DOHH2 (cell line): Measurements from ENCODE around the gene ADGRL4.

Experiments used
- H3F3A ChIP-seq: fragments of 200-600 bp; sonication (generic), shearing (Covaris generic); 2 replicates; pipeline ENCODE4 v1.6.0; 2016; ENCODE audit warnings: antibody characterized with exemption, mild to moderate bottlenecking; ENCODE audit not compliant: control insufficient read depth, insufficient read depth
- H3K27ac ChIP-seq: fragments of 200-600 bp; sonication (generic); 2 replicates; pipeline ENCODE4 v1.5.1; 2014; ENCODE audit warnings: low read depth, mild to moderate bottlenecking, low read length, moderate library complexity
- H3K27me3 ChIP-seq: fragments of 200-600 bp; sonication (generic); 2 replicates; pipeline ENCODE4 v1.6.1; 2014; ENCODE audit warnings: mild to moderate bottlenecking, low read length, mixed read lengths; ENCODE audit not compliant: control insufficient read depth
- H3K36me3 ChIP-seq: fragments of 200-600 bp; sonication (generic); 2 replicates; pipeline ENCODE4 v1.6.1; 2014; ENCODE audit warnings: mild to moderate bottlenecking, low read length, moderate library complexity, mixed read lengths; ENCODE audit not compliant: control insufficient read depth
- H3K4me1 ChIP-seq: fragments of 200-600 bp; sonication (generic); 2 replicates; pipeline ENCODE4 v1.6.1; 2014; ENCODE audit warnings: mild to moderate bottlenecking, low read length, mixed read lengths; ENCODE audit not compliant: control insufficient read depth
- H3K4me2 ChIP-seq: fragments of 200-600 bp; sonication (generic); 2 replicates; pipeline ENCODE4 v1.6.0; 2014; ENCODE audit warnings: mild to moderate bottlenecking, low read length, moderate library complexity
- H3K4me3 ChIP-seq: fragments of 200-600 bp; sonication (generic); 2 replicates; pipeline ENCODE4 v1.5.1; 2014; ENCODE audit warnings: mild to moderate bottlenecking, low read length, mixed read lengths
- H3K79me2 ChIP-seq: fragments of 200-600 bp; sonication (generic); 2 replicates; pipeline ENCODE4 v1.6.1; 2014; ENCODE audit warnings: mild to moderate bottlenecking, low read length, mixed read lengths; ENCODE audit not compliant: control insufficient read depth
- H3K9me2 ChIP-seq: fragments of 200-600 bp; sonication (generic); replicated peaks from 2 replicates; pipeline ENCODE4 v1.6.1; 2014; ENCODE audit warnings: mild to moderate bottlenecking, low read length, mixed read lengths; ENCODE audit not compliant: control insufficient read depth
- H3K9me3 ChIP-seq: fragments of 200-600 bp; sonication (generic); 2 replicates; pipeline ENCODE4 v1.6.1; 2014; ENCODE audit warnings: antibody characterized with exemption, low read length, mixed read lengths; ENCODE audit not compliant: control insufficient read depth, insufficient read depth
- H4K20me1 ChIP-seq: fragments of 200-600 bp; sonication (generic); 2 replicates; pipeline ENCODE4 v1.6.0; 2014; ENCODE audit warnings: low read depth, mild to moderate bottlenecking, antibody characterized with exemption, low read length, moderate library complexity; ENCODE audit not compliant: control insufficient read depth, insufficient read depth
- EZH2phosphoT487 ChIP-seq: fragments of 200-600 bp; sonication (generic); IDR thresholded peaks from 2 replicates; pipeline ENCODE4 v1.6.1; 2017; ENCODE audit warnings: borderline replicate concordance, mild to moderate bottlenecking, antibody characterized with exemption, low read length, moderate library complexity, mixed read lengths
- TF ChIP-seq, protein P1 (sequence below): fragments of 200-600 bp; sonication (generic); IDR thresholded peaks from one replicate; pipeline ENCODE4 v1.5.1; 2014; ENCODE audit warnings: antibody characterized with exemption, mild to moderate bottlenecking, low read depth, low read length; ENCODE audit not compliant: poor library complexity, severe bottlenecking

The ADGRL4 gene

DNA sequence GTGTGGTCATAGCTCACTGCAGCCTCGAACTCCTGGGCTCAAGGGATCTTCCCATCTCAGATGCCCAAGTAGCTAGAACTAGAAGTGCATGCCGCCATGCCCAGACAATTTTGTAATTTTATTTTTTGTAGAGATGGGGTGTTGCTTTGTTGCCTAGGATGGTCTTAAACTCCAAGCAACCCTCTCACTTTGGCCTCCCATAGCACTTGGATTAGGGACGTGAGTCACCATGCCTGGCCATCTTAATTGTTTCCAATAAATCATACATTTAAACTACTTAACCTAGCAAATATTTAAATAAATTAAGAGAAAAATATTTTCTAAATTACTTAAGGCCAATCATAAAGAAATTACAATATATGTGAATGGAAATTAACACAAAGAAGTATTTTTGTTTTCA, 35.1 kb upstream of the ADGRL4 start:
- Histone ChIP-seq H3K4me2 (no peak overlapping the region), H4K20me1 (no peaks in the 10 kb centered on the region), H3F3A (no peaks in the 10 kb centered on the region), H3K9me2 (no peaks in the 10 kb centered on the region), H3K9me3 (peaks cover 9% of the 10 kb centered on the region; the same call in 1 of the 2 replicates), H3K79me2 (no peaks in the 10 kb centered on the region), H3K4me1 (no peaks in the 10 kb centered on the region), H3K27ac (no peak overlapping the region), H3K36me3 (no peaks in the 10 kb centered on the region), H3K27me3 (no peaks in the 10 kb centered on the region), H3K4me3 (no peak overlapping the region)
- no peak for TF ChIP-seq EZH2phosphoT487
- TF ChIP-seq, protein P1, sequence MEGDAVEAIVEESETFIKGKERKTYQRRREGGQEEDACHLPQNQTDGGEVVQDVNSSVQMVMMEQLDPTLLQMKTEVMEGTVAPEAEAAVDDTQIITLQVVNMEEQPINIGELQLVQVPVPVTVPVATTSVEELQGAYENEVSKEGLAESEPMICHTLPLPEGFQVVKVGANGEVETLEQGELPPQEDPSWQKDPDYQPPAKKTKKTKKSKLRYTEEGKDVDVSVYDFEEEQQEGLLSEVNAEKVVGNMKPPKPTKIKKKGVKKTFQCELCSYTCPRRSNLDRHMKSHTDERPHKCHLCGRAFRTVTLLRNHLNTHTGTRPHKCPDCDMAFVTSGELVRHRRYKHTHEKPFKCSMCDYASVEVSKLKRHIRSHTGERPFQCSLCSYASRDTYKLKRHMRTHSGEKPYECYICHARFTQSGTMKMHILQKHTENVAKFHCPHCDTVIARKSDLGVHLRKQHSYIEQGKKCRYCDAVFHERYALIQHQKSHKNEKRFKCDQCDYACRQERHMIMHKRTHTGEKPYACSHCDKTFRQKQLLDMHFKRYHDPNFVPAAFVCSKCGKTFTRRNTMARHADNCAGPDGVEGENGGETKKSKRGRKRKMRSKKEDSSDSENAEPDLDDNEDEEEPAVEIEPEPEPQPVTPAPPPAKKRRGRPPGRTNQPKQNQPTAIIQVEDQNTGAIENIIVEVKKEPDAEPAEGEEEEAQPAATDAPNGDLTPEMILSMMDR = no peak

DNA sequence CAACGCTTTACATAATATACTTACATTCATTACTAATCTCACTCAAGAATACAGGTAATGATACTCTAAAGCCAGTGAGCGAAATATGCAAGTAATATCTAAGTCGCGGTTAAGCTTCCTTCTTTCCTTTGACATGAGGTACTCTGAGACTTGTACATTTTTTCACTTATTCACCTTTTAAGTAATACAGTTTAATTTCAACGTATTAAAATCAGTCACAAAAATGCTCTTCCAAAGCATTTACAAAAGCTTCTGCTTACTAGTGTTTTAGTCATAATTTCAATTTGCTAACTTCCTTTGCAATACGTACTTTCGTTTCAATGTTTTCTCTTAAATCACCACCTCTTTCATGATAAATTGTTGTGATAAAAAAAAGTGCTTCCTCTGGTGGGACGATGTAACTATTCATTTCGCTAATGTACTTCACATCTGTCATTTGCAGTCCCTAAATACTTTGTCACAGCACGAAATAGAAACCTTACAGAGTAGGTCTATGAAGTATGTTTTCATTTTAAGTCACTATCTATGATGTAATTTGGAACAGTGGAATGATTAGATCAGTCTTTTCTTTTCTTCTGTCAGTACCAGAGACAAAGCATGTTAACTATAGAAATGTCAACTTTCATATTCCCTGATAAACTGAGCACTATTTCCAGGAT, 34.0 kb upstream of the ADGRL4 start:
- Histone ChIP-seq H3K4me3 (no peak overlapping the region), H3K36me3 (no peaks in the 10 kb centered on the region), H4K20me1 (no peaks in the 10 kb centered on the region), H3K9me3 (peaks cover 9% of the 10 kb centered on the region; the same call in 1 of the 2 replicates), H3K9me2 (no peaks in the 10 kb centered on the region), H3K27ac (no peak overlapping the region), H3K4me2 (no peak overlapping the region), H3K79me2 (no peaks in the 10 kb centered on the region), H3K4me1 (no peaks in the 10 kb centered on the region), H3F3A (no peaks in the 10 kb centered on the region), H3K27me3 (no peaks in the 10 kb centered on the region)
- TF ChIP-seq EZH2phosphoT487 = no peak
- TF ChIP-seq, protein P1 = no peak

DNA sequence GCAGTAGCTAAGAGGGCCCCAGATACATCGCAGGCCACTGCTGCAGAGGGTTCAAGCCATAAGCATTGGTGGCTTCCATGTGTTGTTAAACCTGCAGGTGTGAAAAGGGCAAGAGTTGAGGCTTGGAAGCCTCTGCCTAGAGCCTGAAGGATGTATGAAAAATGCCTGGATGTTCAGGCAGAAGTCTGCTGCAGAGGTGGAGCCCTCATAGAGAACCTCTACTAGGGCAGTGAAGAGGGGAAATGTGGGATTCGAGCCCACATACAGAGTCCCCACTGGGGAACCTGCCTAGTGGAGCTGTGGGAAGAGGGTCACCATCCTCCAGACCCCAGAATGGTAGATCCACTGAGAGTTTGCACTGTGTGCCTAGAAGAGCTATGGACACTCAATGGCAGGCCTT, 30.6 kb upstream of the ADGRL4 start:
- no peaks in the 10 kb centered on the region for H3K36me3 ChIP-seq
- no peaks in the 10 kb centered on the region for H3K79me2 ChIP-seq
- H3F3A ChIP-seq = no peaks in the 10 kb centered on the region
- no peaks in the 10 kb centered on the region for H3K4me1 ChIP-seq
- no peak overlapping the region for H3K4me2 ChIP-seq
- peaks cover 9% of the 10 kb centered on the region; the same call in 1 of the 2 replicates for H3K9me3 ChIP-seq
- H3K27ac ChIP-seq = no peak overlapping the region
- H4K20me1 ChIP-seq = no peaks in the 10 kb centered on the region
- no peak for TF ChIP-seq EZH2phosphoT487
- TF ChIP-seq, protein P1 = no peak
- H3K9me2 ChIP-seq = no peaks in the 10 kb centered on the region
- H3K4me3 ChIP-seq = no peak overlapping the region
- H3K27me3 ChIP-seq = no peaks in the 10 kb centered on the region
